HepG2 (cell line): ENCODE data around the gene PLAGL2. TPM values are rescaled to one million over a fixed set of nuclear protein-coding genes. Genes with fewer than 3 reads are reported as not detected.

Experiments used
- ATAC-seq: fragments of 200-7000 bp; cut with Tn5 transposase; 3 replicates; pipeline ENCODE4 v1.9.1; 2020; ENCODE audit warnings: mild to moderate bottlenecking, moderate library complexity
- BruUV-seq: library from RNA; stranded (reverse); fragments of 400-500 nt; replicated peaks from 2 replicates; lab custom pipeline; 2021; lab: Mats Ljungman, UMichigan
- CTCF ChIA-PET: fragments of 300-600 bp; formaldehyde crosslinking; extraction: SDS; loops from one replicate; lab custom pipeline; 2021; ENCODE audit warnings: low total read pairs, inconsistent platforms, low intra/inter-chr PET ratio; lab: Yijun Ruan, JAX
- POLR2A ChIA-PET: fragments of 350-600 bp; sonication (Branson Sonifier 250); formaldehyde crosslinking; loops from one replicate; lab custom pipeline; 2020; ENCODE audit warnings: antibody characterized with exemption, inconsistent platforms; lab: Yijun Ruan, JAX
- DNase-seq: peaks from one replicate; pipeline ENCODE4 v3.0.0-alpha.2; 2015; ENCODE audit warnings: low spot score
- FAIRE-seq: peaks from 3 replicates; lab custom pipeline; 2011; peaks lifted over from hg19 to GRCh38; lab: Jason Lieb, UNC
- H2AFZ ChIP-seq: one replicate; pipeline ENCODE4 v1.6.1; 2011; ENCODE audit warnings: low read length, inconsistent platforms
- H3K27ac ChIP-seq: fragments of 300-600 bp; 3 replicates; pipeline ENCODE4 v1.8.0; 2011; ENCODE audit warnings: mixed run types, mild to moderate bottlenecking, mixed read lengths, low read length, inconsistent platforms; ENCODE audit not compliant: insufficient read depth; ENCODE audit errors: extremely low read length
- H3K27me3 ChIP-seq, 2 experiments: fragments of 200-600 bp in 1 of 2; 2 replicates in 1 of 2; 3 replicates in 1 of 2; pipeline versions ENCODE4 v1.6.0 to v1.8.0; 2011; ENCODE audit warnings: low read length in 2 of 2, mild to moderate bottlenecking in 2 of 2, moderate library complexity in 2 of 2, inconsistent platforms in 1 of 2; ENCODE audit not compliant: insufficient read depth in 2 of 2, control insufficient read depth in 1 of 2
- H3K36me3 ChIP-seq, 2 experiments: fragments of 200-600 bp in 1 of 2; replicated peaks in 1 of 2; 2 replicates in 1 of 2; 3 replicates in 1 of 2; pipeline versions ENCODE4 v1.5.1 to v1.8.0; 2011; ENCODE audit warnings: low read length in 2 of 2, inconsistent platforms in 1 of 2; ENCODE audit not compliant: insufficient read depth in 2 of 2, control insufficient read depth in 1 of 2
- H3K4me1 ChIP-seq: 2 replicates; pipeline ENCODE4 v1.5.1; 2012; ENCODE audit warnings: low read length, inconsistent platforms; ENCODE audit not compliant: insufficient read depth
- H3K4me2 ChIP-seq: 2 replicates; pipeline ENCODE4 v1.6.0; 2011; ENCODE audit warnings: low read depth, low read length, inconsistent platforms
- H3K4me3 ChIP-seq, 3 experiments: fragments of 200-600 bp in 1 of 3; sonication (generic), shearing (Covaris generic) in 1 of 3; replicated peaks in 1 of 3; 2 replicates each; pipeline ENCODE4 v1.5.1; 2011 to 2016; ENCODE audit warnings: low read length in 3 of 3, inconsistent platforms in 2 of 3, low read depth in 2 of 3, mild to moderate bottlenecking in 2 of 3, control low read depth in 1 of 3, mixed read lengths in 1 of 3; ENCODE audit not compliant: insufficient read depth in 1 of 3
- H3K79me2 ChIP-seq: one replicate; pipeline ENCODE4 v1.6.1; 2011; ENCODE audit warnings: low read length, inconsistent platforms; ENCODE audit not compliant: insufficient read depth
- H3K9ac ChIP-seq: 2 replicates; pipeline ENCODE4 v1.6.0; 2011; ENCODE audit warnings: mild to moderate bottlenecking, low read depth, low read length, inconsistent platforms; ENCODE audit not compliant: insufficient read depth
- H3K9me3 ChIP-seq: 2 replicates; pipeline ENCODE4 v1.5.1; 2012; ENCODE audit warnings: mild to moderate bottlenecking, low read length
- H4K20me1 ChIP-seq: 2 replicates; pipeline ENCODE4 v1.6.0; 2011; ENCODE audit warnings: inconsistent platforms, mild to moderate bottlenecking, low read length, moderate library complexity; ENCODE audit not compliant: insufficient read depth
- CENPT ChIP-seq: sonication (generic); formaldehyde crosslinking; IDR thresholded peaks from 2 replicates; pipeline ENCODE4 v1.8.0; 2022; ENCODE audit warnings: low read depth, mild to moderate bottlenecking, moderate library complexity, missing genetic modification reagents
- FOSL2 ChIP-seq: sonication (generic); formaldehyde crosslinking; IDR thresholded peaks from 2 replicates; pipeline ENCODE4 v1.4.0; 2020; ENCODE audit warnings: missing genetic modification reagents
- HIVEP1 ChIP-seq: sonication (generic); formaldehyde crosslinking; IDR thresholded peaks from 2 replicates; pipeline ENCODE4 v1.4.0; 2020; ENCODE audit warnings: mild to moderate bottlenecking, missing genetic modification reagents
- HNF1A ChIP-seq, 2 experiments: sonication (generic) in 1 of 2; formaldehyde crosslinking in 1 of 2; IDR thresholded peaks; 2 replicates each; pipeline versions ENCODE4 v1.4.0 to v1.6.1; 2016 to 2020; ENCODE audit warnings: borderline replicate concordance in 1 of 2, low read depth in 1 of 2, mild to moderate bottlenecking in 1 of 2, missing genetic modification reagents in 1 of 2
- ISL2 ChIP-seq: sonication (generic); formaldehyde crosslinking; IDR thresholded peaks from 2 replicates; pipeline ENCODE4 v1.5.0; 2020; ENCODE audit warnings: missing genetic modification reagents
- LBX2 ChIP-seq: sonication (generic); formaldehyde crosslinking; IDR thresholded peaks from 2 replicates; pipeline ENCODE4 v1.5.0; 2020; ENCODE audit warnings: missing genetic modification reagents, mild to moderate bottlenecking, borderline replicate concordance
- POLR2A ChIP-seq, 2 experiments: IDR thresholded peaks; 2 replicates each; pipeline ENCODE4 v1.6.1; 2011; ENCODE audit warnings: low read depth in 2 of 2, low read length in 2 of 2, mild to moderate bottlenecking in 1 of 2, moderate library complexity in 1 of 2; ENCODE audit not compliant: insufficient read depth in 1 of 2
- RORA ChIP-seq: sonication (generic); formaldehyde crosslinking; IDR thresholded peaks from 2 replicates; pipeline ENCODE4 v1.5.0; 2020; ENCODE audit warnings: mild to moderate bottlenecking, missing genetic modification reagents, moderate library complexity
- SMARCC2 ChIP-seq: fragments of 450-650 bp; IDR thresholded peaks from 2 replicates; pipeline ENCODE4 v1.6.1; 2017; ENCODE audit warnings: antibody characterized with exemption, mild to moderate bottlenecking
- TGIF2 ChIP-seq: IDR thresholded peaks from 2 replicates; pipeline ENCODE4 v1.6.1; 2016; ENCODE audit warnings: control low read depth, missing compliant biosample characterization
- ZNF790 ChIP-seq: sonication (generic); formaldehyde crosslinking; IDR thresholded peaks from 2 replicates; pipeline ENCODE4 v1.8.0; 2022; ENCODE audit warnings: missing genetic modification reagents, mild to moderate bottlenecking, borderline replicate concordance
- ZSCAN29 ChIP-seq: sonication (generic); formaldehyde crosslinking; conservative IDR thresholded peaks from 2 replicates; pipeline ENCODE4 v1.4.0; 2020; ENCODE audit warnings: mild to moderate bottlenecking, missing genetic modification reagents
- WGBS: methylation state at CpG from one replicate; pipeline ENCODE4 v1.1.6; 2017; ENCODE audit warnings: low lambda C conversion rate; 5-methylcytosine and 5-hydroxymethylcytosine counted together
- in situ Hi-C: cut with HindIII; loops from 2 replicates; pipeline ENCODE4 v1.10.0; 2017; ENCODE audit warnings: low pct_unique_long_range_greater_than_20kb; ENCODE audit not compliant: extremely low pct_ligation_motif_present
- intact Hi-C: fragments of 100-400 bp; cut with micrococcal nuclease; formaldehyde crosslinking; loops from one replicate; pipeline ENCODE4 v1.10.0; 2022; ENCODE audit not compliant: unreplicated experiment
- polyA plus RNA-seq, 8 experiments: library from polyadenylated mRNA; depleted of rRNA in 3 of 8; stranded (reverse) in 7 of 8; unstranded in 1 of 8; fragments of >200 nt; fragmentation: Illumina TruSeq in 4 of 8; extraction: Trizol in 4 of 8; gene quantifications; 2 replicates each; pipeline versions ENCODE4 v1.2.1 to v1.2.3, GENCODE V29; 2011 to 2016; ENCODE audit warnings: low read depth in 4 of 8, missing spikeins in 1 of 8, mixed read lengths in 1 of 8; ENCODE audit not compliant: insufficient read depth in 1 of 8
- total RNA-seq, 5 experiments: library from RNA; depleted of rRNA; stranded (reverse); fragments of >200 nt; fragmentation: Illumina TruSeq; extraction: Trizol; gene quantifications; 2 replicates each; pipeline ENCODE4 v1.2.3, GENCODE V29; 2016; ENCODE audit warnings: low read depth in 1 of 5

The PLAGL2 gene
- total and polyA plus RNA-seq, 2 of the 13 experiments (the other 11 are each of a cell fraction or from before 2014, with no cell fraction given): 15.2 to 15.3 TPM

- Histone ChIP-seq H3K27ac (no peak overlapping the region), H3K9ac (no peak overlapping the region), H3K9me3 (no peaks in the 10 kb centered on the region), H3K4me3 (no peak overlapping the region), H3K4me1 (peaks cover 9% of the 10 kb centered on the region), H3K79me2 (no peaks in the 10 kb centered on the region), H3K27me3 (no peaks in the 10 kb centered on the region), H4K20me1 (no peaks in the 10 kb centered on the region), H3K36me3 (peaks cover 56 to 73% of the 10 kb centered on the region in 2 experiments), H2AFZ (no peak overlapping the region), H3K4me2 (no peak overlapping the region)
- POLR2A ChIA-PET: no interaction called here
- FAIRE-seq: no peak
- DNase-seq: no peak
- WGBS: 94% methylated on average over 5 of the region's 5 CpGs
- no TSS peak for BruUV-seq
- TF ChIP-seq ZNF790 (CRISPR knock-in tag) (no peak), POLR2A (IDR thresholded peaks at IDR 0.05; ENCODE audit: insufficient read depth in 1 of 2, low read depth in 2 of 2, low read length in 2 of 2) (no peak), SMARCC2 (no peak), RORA (CRISPR knock-in tag) (no peak), ZSCAN29 (CRISPR knock-in tag) (no peak), HNF1A (IDR thresholded peaks at IDR 0.05; ENCODE audit: low read depth) (no peak), HNF1A (CRISPR knock-in tag; IDR thresholded peaks at IDR 0.05; ENCODE audit: borderline replicate concordance) (no peak), TGIF2 (no peak), HIVEP1 (CRISPR knock-in tag) (no peak), CENPT (CRISPR knock-in tag) (no peak), LBX2 (CRISPR knock-in tag) (no peak), ISL2 (CRISPR knock-in tag) (no peak), FOSL2 (CRISPR knock-in tag) (no peak)
- no peak for ATAC-seq
- in situ Hi-C loops: no loop called here
- intact Hi-C loops: no loop called here
- CTCF ChIA-PET: no interaction called here
Observed at GRCh38 chr20:32163951-32164350, 43.6 kb downstream of the PLAGL2 start.
